Measurements from ENCODE around the gene DZIP1.

Gene DZIP1

GRCh38 chr13:95579303-95579702 is 65.2 kb downstream of the DZIP1 start:
- Histone ChIP-seq H3K4me1 (ENCODE audit: low read length) (peaks cover 24% of the 10 kb centered on the region), H4K20me1 (ENCODE audit: insufficient read depth, low read length) (no peaks in the 10 kb centered on the region), H2AFZ (ENCODE audit: low read depth, low read length) (no peak overlapping the region), H3K36me3 (replicated peaks; ENCODE audit: low read depth, low read length) (no peaks in the 10 kb centered on the region), H3K79me2 (ENCODE audit: low read length) (no peaks in the 10 kb centered on the region), H3K4me2 (ENCODE audit: low read length) (peak overlapping the region; percentile 53), H3K27ac (ENCODE audit: low read length) (no peak overlapping the region), H3K4me3 (ENCODE audit: low read length) (peak overlapping the region; percentile 11; the same call in 1 of the 2 replicates), H3K9me3 (ENCODE audit: insufficient read depth, low read length) (no peaks in the 10 kb centered on the region), H3K9ac (ENCODE audit: low read length) (no peak overlapping the region), H3K27me3 (ENCODE audit: low read depth, low read length) (peaks cover 70% of the 10 kb centered on the region)
- peak; percentile 78; the same call in 1 of the 2 replicates for TF ChIP-seq EZH2phosphoT487 (IDR thresholded peaks at IDR 0.05; ENCODE audit: low read depth)
- no peak for TF ChIP-seq CTCF (IDR thresholded peaks at IDR 0.05; ENCODE audit: low read depth, low read length)

- Histone ChIP-seq H3K36me3 (replicated peaks; ENCODE audit: low read depth, low read length) (no peaks in the 10 kb centered on the region), H3K4me2 (ENCODE audit: low read length) (no peak overlapping the region), H3K9ac (ENCODE audit: low read length) (no peak overlapping the region), H3K4me3 (ENCODE audit: low read length) (no peak overlapping the region), H3K27me3 (ENCODE audit: low read depth, low read length) (peaks cover 64% of the 10 kb centered on the region), H3K27ac (ENCODE audit: low read length) (no peak overlapping the region), H4K20me1 (ENCODE audit: insufficient read depth, low read length) (no peaks in the 10 kb centered on the region), H3K4me1 (ENCODE audit: low read length) (peaks cover 9% of the 10 kb centered on the region; the same call in 1 of the 2 replicates), H2AFZ (ENCODE audit: low read depth, low read length) (no peak overlapping the region), H3K79me2 (ENCODE audit: low read length) (no peaks in the 10 kb centered on the region), H3K9me3 (ENCODE audit: insufficient read depth, low read length) (no peaks in the 10 kb centered on the region)
- TF ChIP-seq EZH2phosphoT487 (IDR thresholded peaks at IDR 0.05; ENCODE audit: low read depth) (no peak), CTCF (IDR thresholded peaks at IDR 0.05; ENCODE audit: low read depth, low read length) (no peak)
Observed at GRCh38 chr13:95573221-95573620, 71.3 kb downstream of the DZIP1 start.

GRCh38 chr13:95571941-95572340 is 72.6 kb downstream of the DZIP1 start:
- TF ChIP-seq CTCF (IDR thresholded peaks at IDR 0.05; ENCODE audit: low read depth, low read length) (no peak), EZH2phosphoT487 (IDR thresholded peaks at IDR 0.05; ENCODE audit: low read depth) (no peak)
- H3K27ac ChIP-seq (ENCODE audit: low read length): no peak overlapping the region
- no peak overlapping the region for H3K9ac ChIP-seq (ENCODE audit: low read length)
- H2AFZ ChIP-seq (ENCODE audit: low read depth, low read length): no peak overlapping the region
- H3K4me1 ChIP-seq (ENCODE audit: low read length): peaks cover 9% of the 10 kb centered on the region; the same call in 1 of the 2 replicates
- H4K20me1 ChIP-seq (ENCODE audit: insufficient read depth, low read length): no peaks in the 10 kb centered on the region
- no peaks in the 10 kb centered on the region for H3K36me3 ChIP-seq (replicated peaks; ENCODE audit: low read depth, low read length)
- H3K27me3 ChIP-seq (ENCODE audit: low read depth, low read length): peaks cover 52% of the 10 kb centered on the region
- H3K79me2 ChIP-seq (ENCODE audit: low read length): no peaks in the 10 kb centered on the region
- no peaks in the 10 kb centered on the region for H3K9me3 ChIP-seq (ENCODE audit: insufficient read depth, low read length)
- no peak overlapping the region for H3K4me3 ChIP-seq (ENCODE audit: low read length)
- no peak overlapping the region for H3K4me2 ChIP-seq (ENCODE audit: low read length)

GRCh38 chr13:95570016-95570415 is 74.5 kb downstream of the DZIP1 start:
- Histone ChIP-seq H3K9me3 (ENCODE audit: insufficient read depth, low read length) (no peaks in the 10 kb centered on the region), H3K4me3 (ENCODE audit: low read length) (no peak overlapping the region), H3K79me2 (ENCODE audit: low read length) (no peaks in the 10 kb centered on the region), H3K27ac (ENCODE audit: low read length) (no peak overlapping the region), H4K20me1 (ENCODE audit: insufficient read depth, low read length) (no peaks in the 10 kb centered on the region), H3K9ac (ENCODE audit: low read length) (no peak overlapping the region), H3K27me3 (ENCODE audit: low read depth, low read length) (peaks cover 32% of the 10 kb centered on the region), H3K36me3 (replicated peaks; ENCODE audit: low read depth, low read length) (no peaks in the 10 kb centered on the region), H3K4me1 (ENCODE audit: low read length) (no peaks in the 10 kb centered on the region), H3K4me2 (ENCODE audit: low read length) (no peak overlapping the region), H2AFZ (ENCODE audit: low read depth, low read length) (no peak overlapping the region)
- no peak for TF ChIP-seq CTCF (IDR thresholded peaks at IDR 0.05; ENCODE audit: low read depth, low read length)
- TF ChIP-seq EZH2phosphoT487 (IDR thresholded peaks at IDR 0.05; ENCODE audit: low read depth): no peak
